Measurements from ENCODE around the gene CDIP1. TPM values are rescaled to one million over a fixed set of nuclear protein-coding genes. Genes with fewer than 3 reads are reported as not detected.

CDIP1 gene
- total and polyA plus RNA-seq, 2 experiments from 2014 or later = 39.2 to 57.6 TPM

DNA sequence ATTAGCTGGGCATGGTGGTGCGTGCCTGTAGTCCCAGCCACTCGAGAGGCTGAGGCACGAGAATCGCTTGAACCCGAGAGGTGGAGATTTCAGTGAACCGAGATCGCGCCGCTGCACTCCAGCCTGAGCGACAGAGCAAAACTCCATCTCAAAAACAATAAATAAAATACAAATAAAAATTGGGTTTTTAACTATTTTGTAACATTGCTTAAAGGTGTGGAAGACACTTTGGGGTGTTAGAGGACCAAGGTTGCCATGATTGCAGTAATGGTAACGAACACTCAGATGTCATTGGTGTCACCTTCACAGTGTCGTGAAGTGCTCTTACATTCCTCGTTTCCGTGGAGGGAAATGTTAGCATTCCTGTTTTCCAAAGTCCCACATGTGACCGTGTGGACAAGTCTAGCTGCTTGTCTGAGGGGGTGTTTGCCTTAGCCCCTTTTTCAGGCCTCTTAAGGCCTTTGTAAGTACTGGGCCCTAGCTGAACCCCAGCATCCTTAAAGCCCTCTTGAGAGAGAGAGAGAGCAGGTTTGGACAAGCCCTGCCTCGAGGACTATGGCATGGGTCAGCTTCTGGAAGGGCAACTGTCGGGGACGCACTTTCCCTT lies 26.2 kb upstream of the CDIP1 start:
- no peak overlapping the region for H2AFZ ChIP-seq
- no peak for ATAC-seq
- H3K27me3 Mint-ChIP-seq (ENCODE audit: insufficient read depth, low read depth, poor library complexity) = peaks cover 5% of the 10 kb centered on the region

More for the DNA sequence above, 26.2 kb upstream of the CDIP1 start:
- H3K4me2 ChIP-seq = no peak overlapping the region
- Mint-ChIP-seq H3K36me3 (ENCODE audit: low read depth) (no peaks in the 10 kb centered on the region), H3K4me3 (no peak overlapping the region), H3K9me3 (0 out of 3 replicates have a peak, but pooled peaks cover 1% of the 10 kb centered on the region), H3K4me1 (peaks cover 12% of the 10 kb centered on the region), H3K27ac (no peak overlapping the region)
- peaks cover 19% of the 10 kb centered on the region for H3K4me1 ChIP-seq (ENCODE audit: insufficient read depth)
- DNase-seq (ENCODE audit: low spot score) = no peak
- TF ChIP-seq REST (IDR thresholded peaks at IDR 0.05; ENCODE audit: unreplicated experiment) (no peak), CREB1 (CRISPR knock-in tag; IDR thresholded peaks at IDR 0.05; ENCODE audit: low read depth) (no peak), NANOG (IDR thresholded peaks at IDR 0.05; ENCODE audit: borderline replicate concordance) (no peak), ZNF331 (CRISPR knock-in tag; IDR thresholded peaks at IDR 0.05; ENCODE audit: low read depth) (no peak), STAT1 (IDR thresholded peaks at IDR 0.05; ENCODE audit: unreplicated experiment) (no peak), CTCF (conservative IDR thresholded peaks at IDR 0.05; ENCODE audit: low read depth in 2 of 2) (no peak), EZH2 (IDR thresholded peaks at IDR 0.05; ENCODE audit: low read depth, unreplicated experiment) (no peak)
- H3K27me3 ChIP-seq (ENCODE audit: insufficient read depth) = no peaks in the 10 kb centered on the region
- H3K4me3 ChIP-seq = no peak overlapping the region
- H3K9me2 ChIP-seq (ENCODE audit: insufficient read depth) = no peaks in the 10 kb centered on the region
- no peak overlapping the region for H3K27ac ChIP-seq (ENCODE audit: low read depth)
- no peaks in the 10 kb centered on the region for H3K36me3 ChIP-seq (ENCODE audit: insufficient read depth)
- no peaks in the 10 kb centered on the region for H3K79me2 ChIP-seq (replicated peaks; ENCODE audit: insufficient read depth)
- no peaks in the 10 kb centered on the region for H4K20me1 ChIP-seq (replicated peaks; ENCODE audit: insufficient read depth)
- 0 out of 2 replicates have a peak, but pooled peaks cover 2% of the 10 kb centered on the region for H3F3A ChIP-seq (replicated peaks; ENCODE audit: low read depth)
